ENCODE results near the gene DDI2.

The DDI2 gene

DNA sequence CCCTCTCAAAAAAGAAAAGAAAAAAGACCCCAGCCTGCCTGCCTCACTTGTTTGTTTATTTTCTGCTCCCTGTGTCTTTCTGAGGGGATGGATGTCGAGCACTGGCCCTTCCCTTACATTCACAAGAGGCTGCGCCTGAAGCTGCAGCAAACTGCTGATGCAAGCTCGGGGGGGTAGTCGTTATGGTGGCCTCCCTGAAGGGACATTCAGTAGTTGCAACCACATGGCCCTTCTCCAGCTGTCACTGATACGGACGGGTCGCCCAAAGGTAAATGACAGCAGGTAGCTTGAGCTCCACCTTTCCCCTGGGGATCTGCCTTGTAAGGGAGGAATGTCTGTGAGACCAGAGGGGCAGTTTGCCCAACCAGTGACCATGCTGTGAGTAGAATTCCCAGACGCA, 84.5 kb downstream of the DDI2 start:
- no peaks in the 10 kb centered on the region for H3K9me3 ChIP-seq (ENCODE audit: control insufficient read depth, low read depth, low read length)
- H3K27me3 ChIP-seq (ENCODE audit: control insufficient read depth, insufficient read depth, low read length), result no peaks in the 10 kb centered on the region
- no peak overlapping the region for H3K4me3 ChIP-seq (ENCODE audit: low read length)
- H3K4me1 ChIP-seq (ENCODE audit: control insufficient read depth, low read depth, low read length), result no peaks in the 10 kb centered on the region
- no peak overlapping the region for H3K9ac ChIP-seq (ENCODE audit: low read length)
- no peaks in the 10 kb centered on the region for H3K36me3 ChIP-seq (ENCODE audit: control insufficient read depth, low read depth, low read length)
- H3K27ac ChIP-seq (ENCODE audit: low read length), result no peak overlapping the region

DNA sequence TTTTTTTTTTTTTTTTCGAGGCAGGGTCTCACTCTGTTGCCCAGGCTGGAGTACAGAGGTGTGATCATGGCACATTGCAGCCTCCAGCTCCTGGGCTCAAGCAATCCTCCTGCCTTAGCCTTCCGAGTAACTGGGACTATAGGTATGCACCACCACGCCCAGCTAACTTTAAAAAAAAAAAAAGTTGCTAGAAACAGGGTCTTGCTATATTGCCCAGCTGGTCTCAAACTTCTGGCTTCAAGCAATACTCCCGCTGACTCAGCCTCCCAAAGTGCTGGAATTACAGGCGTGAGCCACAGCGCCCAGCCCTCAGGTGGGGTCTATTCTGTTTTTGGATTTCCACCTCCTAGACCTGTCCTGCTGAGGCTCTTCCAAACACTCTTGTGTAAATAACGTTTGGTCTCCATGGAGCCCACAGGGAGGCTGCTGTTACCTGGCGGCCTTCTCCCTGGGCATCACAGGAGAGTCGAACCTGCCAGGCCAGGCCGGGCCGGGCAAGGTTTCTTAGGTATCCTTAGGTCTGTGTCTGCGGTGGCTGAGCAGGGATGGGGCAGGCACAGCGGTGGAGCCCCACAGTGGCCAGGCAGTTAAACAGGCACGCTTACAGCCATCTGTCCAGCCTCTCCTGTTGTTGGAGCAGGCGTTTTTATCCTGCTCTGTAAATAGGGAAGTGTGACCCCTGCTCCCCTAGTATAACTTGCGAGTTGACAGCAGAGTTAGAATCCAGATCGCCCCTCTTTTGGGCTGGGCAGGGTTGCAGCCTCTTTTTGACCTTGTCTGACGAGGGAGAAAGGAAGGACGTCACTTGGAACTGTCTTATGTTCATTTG, 85.7 kb downstream of the DDI2 start:
- no peaks in the 10 kb centered on the region for H3K4me1 ChIP-seq (ENCODE audit: control insufficient read depth, low read depth, low read length)
- H3K9ac ChIP-seq (ENCODE audit: low read length), result no peak overlapping the region
- no peak overlapping the region for H3K4me3 ChIP-seq (ENCODE audit: low read length)
- H3K9me3 ChIP-seq (ENCODE audit: control insufficient read depth, low read depth, low read length), result no peaks in the 10 kb centered on the region
- no peaks in the 10 kb centered on the region for H3K27me3 ChIP-seq (ENCODE audit: control insufficient read depth, insufficient read depth, low read length)
- H3K27ac ChIP-seq (ENCODE audit: low read length), result no peak overlapping the region
- no peaks in the 10 kb centered on the region for H3K36me3 ChIP-seq (ENCODE audit: control insufficient read depth, low read depth, low read length)

DNA sequence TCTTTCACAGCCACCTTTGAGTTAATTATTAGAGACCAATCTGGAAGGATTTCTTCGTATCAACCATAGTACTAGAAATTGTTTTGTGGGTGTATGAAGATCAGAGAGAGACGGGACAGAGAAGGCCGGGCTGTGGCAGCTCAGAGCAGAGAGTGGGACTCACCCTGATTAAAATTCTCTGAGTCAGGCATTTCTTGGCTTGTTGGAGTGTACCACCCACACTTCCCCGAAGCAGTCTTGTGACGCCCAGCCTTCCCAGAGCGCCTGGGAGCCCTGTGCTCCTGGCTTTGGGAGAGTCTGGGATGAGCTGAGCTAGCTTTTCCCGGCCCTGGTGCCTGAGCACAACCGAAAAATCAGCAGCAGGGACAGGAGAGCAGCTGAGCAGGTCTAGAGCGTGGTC, 86.3 kb downstream of the DDI2 start:
- Histone ChIP-seq H3K9me3 (ENCODE audit: control insufficient read depth, low read depth, low read length) (no peaks in the 10 kb centered on the region), H3K4me3 (ENCODE audit: low read length) (no peak overlapping the region), H3K27ac (ENCODE audit: low read length) (no peak overlapping the region), H3K36me3 (ENCODE audit: control insufficient read depth, low read depth, low read length) (no peaks in the 10 kb centered on the region), H3K4me1 (ENCODE audit: control insufficient read depth, low read depth, low read length) (no peaks in the 10 kb centered on the region), H3K9ac (ENCODE audit: low read length) (no peak overlapping the region), H3K27me3 (ENCODE audit: control insufficient read depth, insufficient read depth, low read length) (no peaks in the 10 kb centered on the region)

DNA sequence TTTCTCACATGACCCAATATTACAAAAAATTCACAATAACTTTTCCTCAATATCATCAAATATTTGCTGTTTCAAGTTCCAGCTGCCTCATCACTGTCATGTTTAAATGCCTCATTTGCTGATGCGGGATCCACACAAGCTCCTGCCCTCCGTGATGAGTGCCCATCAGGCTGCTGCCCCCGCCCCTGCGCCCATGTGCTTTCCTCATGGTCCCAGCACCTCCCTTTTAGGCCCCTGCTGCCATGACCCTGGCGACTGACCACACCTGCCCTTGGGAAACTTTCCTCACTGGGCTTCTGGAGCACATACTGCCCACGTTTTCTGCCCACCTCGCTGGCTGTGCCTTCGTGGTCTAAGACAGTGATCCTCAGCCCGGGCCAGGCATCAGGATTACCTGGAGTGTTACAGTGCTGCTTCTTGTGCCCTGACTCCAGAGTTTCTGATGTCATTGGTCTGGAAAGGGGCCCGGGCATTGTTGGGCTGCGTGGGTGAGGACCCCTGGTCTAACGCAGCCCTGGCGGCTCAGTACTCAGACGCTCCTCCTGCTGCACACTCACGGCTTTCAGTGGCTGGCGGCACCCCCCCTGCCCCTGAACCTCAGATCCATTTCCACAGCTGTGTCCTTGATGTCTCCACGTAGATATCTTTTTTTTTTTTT, 87.4 kb downstream of the DDI2 start:
- Histone ChIP-seq H3K4me3 (ENCODE audit: low read length) (no peak overlapping the region), H3K36me3 (ENCODE audit: control insufficient read depth, low read depth, low read length) (no peaks in the 10 kb centered on the region), H3K27ac (ENCODE audit: low read length) (no peak overlapping the region), H3K9me3 (ENCODE audit: control insufficient read depth, low read depth, low read length) (no peaks in the 10 kb centered on the region), H3K27me3 (ENCODE audit: control insufficient read depth, insufficient read depth, low read length) (no peaks in the 10 kb centered on the region), H3K4me1 (ENCODE audit: control insufficient read depth, low read depth, low read length) (no peaks in the 10 kb centered on the region), H3K9ac (ENCODE audit: low read length) (no peak overlapping the region)

DNA sequence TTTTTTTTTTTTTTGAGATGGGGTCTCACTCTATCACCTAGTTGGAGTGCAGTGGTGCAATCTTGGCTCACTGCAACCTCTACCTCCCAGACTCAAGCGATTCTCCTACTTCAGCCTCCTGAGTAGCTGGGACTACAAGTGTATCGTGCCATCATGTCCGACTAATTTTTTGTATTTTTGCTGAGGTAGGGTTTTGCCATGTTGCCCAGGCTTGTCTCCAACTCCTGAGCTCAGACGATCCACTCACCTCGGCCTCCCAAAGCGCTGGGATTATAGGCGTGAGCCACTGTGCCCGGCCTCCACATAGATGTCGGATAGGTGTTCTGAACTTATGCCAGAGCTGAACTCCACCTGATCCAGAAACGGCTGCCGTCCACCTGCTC, 87.9 kb downstream of the DDI2 start:
- no peak overlapping the region for H3K27ac ChIP-seq (ENCODE audit: low read length)
- H3K36me3 ChIP-seq (ENCODE audit: control insufficient read depth, low read depth, low read length), result no peaks in the 10 kb centered on the region
- no peak overlapping the region for H3K9ac ChIP-seq (ENCODE audit: low read length)
- H3K4me3 ChIP-seq (ENCODE audit: low read length), result no peak overlapping the region
- no peaks in the 10 kb centered on the region for H3K27me3 ChIP-seq (ENCODE audit: control insufficient read depth, insufficient read depth, low read length)
- no peaks in the 10 kb centered on the region for H3K4me1 ChIP-seq (ENCODE audit: control insufficient read depth, low read depth, low read length)
- no peaks in the 10 kb centered on the region for H3K9me3 ChIP-seq (ENCODE audit: control insufficient read depth, low read depth, low read length)

DNA sequence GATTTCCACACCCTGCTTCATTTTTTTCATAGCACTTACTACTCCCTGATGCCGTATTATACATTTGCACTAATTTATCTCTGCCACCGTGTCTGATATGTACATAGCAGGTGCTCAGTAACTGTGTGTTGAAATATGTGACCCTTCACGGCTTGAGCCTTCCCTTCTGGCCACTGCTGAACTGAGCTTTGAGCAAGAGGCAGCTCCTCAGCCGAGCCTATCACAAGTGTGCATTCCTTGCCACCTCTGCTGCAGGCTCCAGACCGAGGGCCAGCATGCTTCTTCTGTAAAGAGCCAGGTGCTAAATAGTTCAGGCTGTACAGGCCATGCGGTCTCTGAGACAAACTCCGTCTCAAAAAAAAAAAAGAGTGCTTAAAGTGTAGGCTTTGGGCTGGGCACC, 89.5 kb downstream of the DDI2 start:
- Histone ChIP-seq H3K36me3 (ENCODE audit: control insufficient read depth, low read depth, low read length) (no peaks in the 10 kb centered on the region), H3K9me3 (ENCODE audit: control insufficient read depth, low read depth, low read length) (no peaks in the 10 kb centered on the region), H3K4me1 (ENCODE audit: control insufficient read depth, low read depth, low read length) (no peaks in the 10 kb centered on the region), H3K4me3 (ENCODE audit: low read length) (no peak overlapping the region), H3K27me3 (ENCODE audit: control insufficient read depth, insufficient read depth, low read length) (no peaks in the 10 kb centered on the region), H3K9ac (ENCODE audit: low read length) (no peak overlapping the region), H3K27ac (ENCODE audit: low read length) (no peak overlapping the region)

DNA sequence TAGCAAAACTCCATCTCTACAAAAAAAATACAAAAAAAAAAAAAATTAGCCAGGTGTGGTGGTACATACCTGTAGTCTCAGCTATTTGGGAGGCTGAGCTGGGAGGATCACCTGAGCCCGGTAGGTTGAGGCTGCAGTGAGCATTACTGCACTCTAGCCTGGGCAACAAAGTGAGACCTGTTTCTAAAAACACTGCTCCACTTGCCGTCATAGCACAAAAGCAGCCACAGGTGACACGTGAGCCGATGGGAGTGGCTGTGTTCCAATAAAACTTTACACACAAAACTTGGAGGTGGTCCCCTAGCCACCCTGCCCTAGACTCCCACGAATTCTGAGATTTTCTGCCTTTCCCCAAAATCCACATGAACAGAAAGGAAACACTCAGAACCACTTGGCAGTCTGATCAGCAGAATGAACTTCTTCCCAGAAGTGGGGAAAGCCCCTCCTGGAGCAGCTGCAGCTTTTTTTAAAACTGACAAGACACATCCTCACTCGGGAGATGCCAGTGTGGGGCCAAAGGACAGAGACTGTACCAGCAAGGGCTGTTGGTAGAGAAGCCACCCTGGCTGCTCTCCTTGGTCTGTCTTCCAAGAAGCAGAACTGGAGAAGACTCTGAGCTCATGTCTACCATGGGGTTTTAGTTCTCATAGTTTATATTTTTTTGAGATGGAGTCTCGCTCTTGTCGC, 90.1 kb downstream of the DDI2 start:
- no peaks in the 10 kb centered on the region for H3K36me3 ChIP-seq (ENCODE audit: control insufficient read depth, low read depth, low read length)
- H3K4me1 ChIP-seq (ENCODE audit: control insufficient read depth, low read depth, low read length), result no peaks in the 10 kb centered on the region
- no peaks in the 10 kb centered on the region for H3K9me3 ChIP-seq (ENCODE audit: control insufficient read depth, low read depth, low read length)
- no peak overlapping the region for H3K27ac ChIP-seq (ENCODE audit: low read length)
- H3K4me3 ChIP-seq (ENCODE audit: low read length), result no peak overlapping the region
- no peak overlapping the region for H3K9ac ChIP-seq (ENCODE audit: low read length)
- H3K27me3 ChIP-seq (ENCODE audit: control insufficient read depth, insufficient read depth, low read length), result no peaks in the 10 kb centered on the region

DNA sequence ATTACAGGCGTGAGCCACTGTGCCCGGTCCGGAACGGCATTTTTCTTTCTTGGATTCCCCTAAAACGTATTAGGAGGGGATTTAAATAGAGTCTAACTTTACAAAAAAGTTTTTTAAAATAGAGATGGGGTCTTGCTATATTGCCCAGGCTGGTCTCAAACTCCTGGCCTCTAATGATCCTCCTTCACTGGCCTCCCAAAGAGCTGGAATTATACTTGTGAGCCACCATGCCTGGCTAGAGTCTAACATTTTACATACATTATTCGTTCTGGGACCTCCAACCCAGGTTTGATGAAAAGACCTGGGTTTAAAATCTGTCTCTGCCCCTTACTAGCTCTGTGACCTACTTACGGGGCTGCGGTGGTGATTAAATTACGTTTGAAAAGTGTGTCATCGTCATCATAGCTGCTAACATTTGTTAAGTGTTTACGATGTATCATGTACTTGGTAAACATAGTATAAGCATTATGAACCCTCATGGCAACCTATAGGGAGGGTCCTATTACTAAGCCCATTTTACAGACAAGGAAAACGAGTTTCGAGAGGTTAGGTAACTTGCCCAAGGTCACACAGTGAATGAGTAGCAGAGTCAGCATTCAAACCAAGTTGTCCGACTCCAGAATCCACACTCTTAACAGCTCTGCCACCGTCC, 91.4 kb downstream of the DDI2 start:
- Histone ChIP-seq H3K36me3 (ENCODE audit: control insufficient read depth, low read depth, low read length) (no peaks in the 10 kb centered on the region), H3K4me3 (ENCODE audit: low read length) (no peak overlapping the region), H3K9ac (ENCODE audit: low read length) (no peak overlapping the region), H3K27ac (ENCODE audit: low read length) (no peak overlapping the region), H3K4me1 (ENCODE audit: control insufficient read depth, low read depth, low read length) (no peaks in the 10 kb centered on the region), H3K27me3 (ENCODE audit: control insufficient read depth, insufficient read depth, low read length) (no peaks in the 10 kb centered on the region), H3K9me3 (ENCODE audit: control insufficient read depth, low read depth, low read length) (no peaks in the 10 kb centered on the region)

DNA sequence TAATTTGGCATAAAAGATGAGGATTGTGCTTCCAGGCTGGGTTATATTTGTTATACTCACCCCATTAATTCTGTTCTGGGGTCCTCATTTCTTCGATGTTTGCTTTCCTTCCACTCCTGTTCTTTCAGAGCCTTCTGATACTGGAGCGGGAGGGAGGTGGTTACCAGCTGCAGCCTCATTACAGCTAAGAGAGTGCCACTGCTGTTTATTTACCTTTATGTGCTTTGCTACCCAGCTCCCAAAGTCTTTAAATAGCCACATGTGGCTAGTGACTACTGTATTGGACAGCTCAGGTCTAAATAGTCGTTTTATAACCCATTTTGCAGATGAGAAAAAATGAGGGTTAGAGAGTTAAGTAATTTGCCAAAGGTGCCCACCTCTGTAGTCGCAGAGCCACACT, 92.0 kb downstream of the DDI2 start:
- H3K4me3 ChIP-seq (ENCODE audit: low read length), result no peak overlapping the region
- H3K36me3 ChIP-seq (ENCODE audit: control insufficient read depth, low read depth, low read length), result no peaks in the 10 kb centered on the region
- no peaks in the 10 kb centered on the region for H3K27me3 ChIP-seq (ENCODE audit: control insufficient read depth, insufficient read depth, low read length)
- H3K9ac ChIP-seq (ENCODE audit: low read length), result no peak overlapping the region
- no peaks in the 10 kb centered on the region for H3K4me1 ChIP-seq (ENCODE audit: control insufficient read depth, low read depth, low read length)
- no peaks in the 10 kb centered on the region for H3K9me3 ChIP-seq (ENCODE audit: control insufficient read depth, low read depth, low read length)
- no peak overlapping the region for H3K27ac ChIP-seq (ENCODE audit: low read length)

DNA sequence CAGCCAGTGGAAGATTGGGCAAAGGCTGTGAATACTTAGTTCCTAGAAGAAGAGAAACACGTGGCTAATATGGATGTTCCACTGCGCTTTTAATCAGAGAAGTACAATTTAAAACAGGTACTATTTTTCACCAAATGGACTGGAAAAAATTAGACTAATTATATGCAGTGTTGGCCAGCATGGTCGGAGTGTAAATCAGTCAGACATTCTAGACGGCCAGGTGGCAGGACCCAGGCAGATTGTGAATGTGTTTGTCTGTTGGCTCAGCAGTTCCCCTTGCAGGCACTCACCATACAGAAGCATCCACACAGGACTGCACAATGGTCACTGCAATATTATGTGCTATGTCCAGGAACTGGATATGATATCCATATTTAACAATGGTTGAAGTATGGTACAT, 94.9 kb downstream of the DDI2 start:
- Histone ChIP-seq H3K9ac (ENCODE audit: low read length) (no peak overlapping the region), H3K4me3 (ENCODE audit: low read length) (no peak overlapping the region), H3K9me3 (ENCODE audit: control insufficient read depth, low read depth, low read length) (no peaks in the 10 kb centered on the region), H3K4me1 (ENCODE audit: control insufficient read depth, low read depth, low read length) (no peaks in the 10 kb centered on the region), H3K27ac (ENCODE audit: low read length) (no peak overlapping the region), H3K27me3 (ENCODE audit: control insufficient read depth, insufficient read depth, low read length) (no peaks in the 10 kb centered on the region), H3K36me3 (ENCODE audit: control insufficient read depth, low read depth, low read length) (peaks cover 10% of the 10 kb centered on the region)

DNA sequence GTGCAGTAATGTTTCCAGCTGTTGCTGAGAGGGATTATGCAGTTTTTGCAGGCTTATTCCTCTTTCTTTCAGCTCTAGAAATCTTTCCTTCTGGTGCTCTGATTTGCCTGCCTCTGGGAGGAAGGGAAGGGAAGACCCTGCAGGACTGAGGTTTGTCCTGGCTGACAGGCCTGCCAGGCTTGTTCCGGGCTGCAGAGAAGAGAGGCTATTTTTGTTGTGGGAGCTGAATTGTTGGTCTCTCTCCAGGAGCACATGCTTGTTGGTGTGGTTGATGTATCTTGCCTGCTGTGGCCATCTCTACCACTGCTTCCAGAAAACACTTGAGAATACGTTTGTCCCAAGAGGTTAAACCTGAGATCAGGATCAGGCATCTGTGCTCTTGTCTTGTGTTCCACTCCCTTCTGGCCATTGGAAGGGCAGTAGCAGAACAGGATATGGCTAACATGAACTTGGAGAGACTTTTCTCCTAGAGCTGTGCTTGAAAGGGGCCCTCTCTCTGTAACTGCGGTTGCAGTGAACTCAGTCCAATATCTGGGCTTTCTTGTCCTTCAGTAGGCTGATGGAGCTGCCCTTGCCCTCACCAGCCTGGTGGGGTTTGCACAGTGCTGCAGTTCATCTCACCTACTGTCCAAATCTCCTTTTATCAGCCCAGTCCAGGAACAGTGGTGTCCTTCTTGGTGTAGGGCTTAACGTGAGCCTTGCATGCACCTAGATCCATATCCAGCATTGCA, 97.3 kb downstream of the DDI2 start:
- no peak overlapping the region for H3K4me3 ChIP-seq (ENCODE audit: low read length)
- no peaks in the 10 kb centered on the region for H3K4me1 ChIP-seq (ENCODE audit: control insufficient read depth, low read depth, low read length)
- no peaks in the 10 kb centered on the region for H3K9me3 ChIP-seq (ENCODE audit: control insufficient read depth, low read depth, low read length)
- no peak overlapping the region for H3K27ac ChIP-seq (ENCODE audit: low read length)
- peaks cover 24% of the 10 kb centered on the region for H3K36me3 ChIP-seq (ENCODE audit: control insufficient read depth, low read depth, low read length)
- no peak overlapping the region for H3K9ac ChIP-seq (ENCODE audit: low read length)
- no peaks in the 10 kb centered on the region for H3K27me3 ChIP-seq (ENCODE audit: control insufficient read depth, insufficient read depth, low read length)

All from iPS-18a (cell line).